Right atrium auricular region (tissue), 2 donors: ENCODE results near the gene BCOR. TPM values are rescaled to one million over a fixed set of nuclear protein-coding genes. Genes with fewer than 3 reads are reported as not detected.

ENCODE experiments used
- DNase-seq: peaks from one replicate; pipeline ENCODE4 v3.0.0-alpha.2; 2019; ENCODE audit warnings: low spot score
- H3K27ac ChIP-seq, 2 donors: fragments of 200-600 bp; sonication (generic); 1 replicate in 1 of 2; 2 replicates in 1 of 2; pipeline ENCODE4 v1.5.1; 2016 to 2019
- H3K27me3 ChIP-seq, 2 donors: fragments of 200-600 bp; sonication (generic); one replicate each; pipeline versions ENCODE4 v1.5.1 to v1.6.0; 2017 to 2019
- H3K36me3 ChIP-seq: fragments of 200-600 bp; sonication (generic); one replicate; pipeline ENCODE4 v1.5.1; 2016
- H3K4me1 ChIP-seq, 2 donors: fragments of 200-600 bp; sonication (generic); one replicate each; pipeline versions ENCODE4 v1.5.1 to v1.6.0; 2017 to 2019
- H3K4me3 ChIP-seq, 2 donors: fragments of 200-600 bp; sonication (generic); 1 replicate in 1 of 2; 2 replicates in 1 of 2; pipeline ENCODE4 v1.5.1; 2017 to 2019; ENCODE audit warnings: mild to moderate bottlenecking in 1 of 2, moderate library complexity in 1 of 2
- H3K9me3 ChIP-seq, 2 donors: fragments of 200-600 bp; sonication (generic); one replicate each; pipeline ENCODE4 v1.5.1; 2019
- total RNA-seq, 2 donors: library from RNA; depleted of rRNA; stranded (reverse); fragments of >200 nt; gene quantifications; one replicate each; pipeline ENCODE4 v1.1.0, GENCODE V29; 2016
- TF ChIP-seq, protein P1 (sequence below), 2 donors: fragments of 200-600 bp; sonication (generic); IDR thresholded peaks; one replicate each; pipeline ENCODE4 v1.5.1; 2019; ENCODE audit warnings: antibody characterized with exemption in 2 of 2

Gene BCOR
- total RNA-seq, 2 donors from 2014 or later, result 24.3 to 37.1 TPM

GRCh38 chrX:40140706-40141499, 43.1 kb upstream of the BCOR start:
- Histone ChIP-seq H3K9me3 (no peaks in the 10 kb centered on the region), H3K36me3 (no peaks in the 10 kb centered on the region), H3K27ac (peak overlapping the region; percentile 4 to 48), H3K4me3 (no peak overlapping the region), H3K27me3 (no peaks in the 10 kb centered on the region), H3K4me1 (peaks cover 0 to 17% of the 10 kb centered on the region in 2 donors)
- peak; percentile 70 for DNase-seq
- TF ChIP-seq, protein P1, sequence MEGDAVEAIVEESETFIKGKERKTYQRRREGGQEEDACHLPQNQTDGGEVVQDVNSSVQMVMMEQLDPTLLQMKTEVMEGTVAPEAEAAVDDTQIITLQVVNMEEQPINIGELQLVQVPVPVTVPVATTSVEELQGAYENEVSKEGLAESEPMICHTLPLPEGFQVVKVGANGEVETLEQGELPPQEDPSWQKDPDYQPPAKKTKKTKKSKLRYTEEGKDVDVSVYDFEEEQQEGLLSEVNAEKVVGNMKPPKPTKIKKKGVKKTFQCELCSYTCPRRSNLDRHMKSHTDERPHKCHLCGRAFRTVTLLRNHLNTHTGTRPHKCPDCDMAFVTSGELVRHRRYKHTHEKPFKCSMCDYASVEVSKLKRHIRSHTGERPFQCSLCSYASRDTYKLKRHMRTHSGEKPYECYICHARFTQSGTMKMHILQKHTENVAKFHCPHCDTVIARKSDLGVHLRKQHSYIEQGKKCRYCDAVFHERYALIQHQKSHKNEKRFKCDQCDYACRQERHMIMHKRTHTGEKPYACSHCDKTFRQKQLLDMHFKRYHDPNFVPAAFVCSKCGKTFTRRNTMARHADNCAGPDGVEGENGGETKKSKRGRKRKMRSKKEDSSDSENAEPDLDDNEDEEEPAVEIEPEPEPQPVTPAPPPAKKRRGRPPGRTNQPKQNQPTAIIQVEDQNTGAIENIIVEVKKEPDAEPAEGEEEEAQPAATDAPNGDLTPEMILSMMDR (IDR thresholded peaks at IDR 0.05), result no peak

DNA sequence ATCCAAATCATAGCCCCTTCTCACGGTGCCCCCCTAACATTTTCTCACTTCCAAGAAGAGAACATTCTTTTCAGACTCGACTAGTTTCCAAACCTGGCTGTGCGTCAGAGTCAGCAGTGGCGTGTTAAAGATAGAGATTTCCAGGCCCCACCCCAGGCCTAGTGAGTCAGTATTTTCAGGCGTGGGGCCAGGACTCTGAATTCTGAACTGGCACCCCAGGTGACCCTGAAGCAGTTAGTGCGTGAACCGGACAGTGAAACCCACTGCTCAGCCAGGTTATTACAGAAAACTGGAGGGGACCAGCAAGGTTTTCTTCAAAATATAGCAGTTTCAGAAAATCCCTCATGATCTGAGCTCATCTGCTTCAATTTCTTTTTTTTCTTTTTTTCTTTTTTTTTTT, 35.0 kb upstream of the BCOR start:
- peak overlapping the region; percentile 64 to 83 for H3K27ac ChIP-seq
- peak; percentile 90 for DNase-seq
- H3K4me1 ChIP-seq, result no peaks in the 10 kb centered on the region
- H3K36me3 ChIP-seq, result no peaks in the 10 kb centered on the region
- no peaks in the 10 kb centered on the region for H3K27me3 ChIP-seq
- TF ChIP-seq, protein P1 (IDR thresholded peaks at IDR 0.05), result no peak
- H3K9me3 ChIP-seq, result no peaks in the 10 kb centered on the region
- H3K4me3 ChIP-seq, result no peak overlapping the region

- TF ChIP-seq, protein P1 (IDR thresholded peaks at IDR 0.05), result no peak
- no peaks in the 10 kb centered on the region for H3K27me3 ChIP-seq
- H3K9me3 ChIP-seq, result no peaks in the 10 kb centered on the region
- no peaks in the 10 kb centered on the region for H3K4me1 ChIP-seq
- H3K27ac ChIP-seq, result peak overlapping the region; percentile 64 to 83
- H3K36me3 ChIP-seq, result no peaks in the 10 kb centered on the region
- DNase-seq, result no peak
- no peak overlapping the region for H3K4me3 ChIP-seq
These were observed 34.0 kb upstream of the BCOR start for GRCh38 chrX:40131654-40132337.

DNA sequence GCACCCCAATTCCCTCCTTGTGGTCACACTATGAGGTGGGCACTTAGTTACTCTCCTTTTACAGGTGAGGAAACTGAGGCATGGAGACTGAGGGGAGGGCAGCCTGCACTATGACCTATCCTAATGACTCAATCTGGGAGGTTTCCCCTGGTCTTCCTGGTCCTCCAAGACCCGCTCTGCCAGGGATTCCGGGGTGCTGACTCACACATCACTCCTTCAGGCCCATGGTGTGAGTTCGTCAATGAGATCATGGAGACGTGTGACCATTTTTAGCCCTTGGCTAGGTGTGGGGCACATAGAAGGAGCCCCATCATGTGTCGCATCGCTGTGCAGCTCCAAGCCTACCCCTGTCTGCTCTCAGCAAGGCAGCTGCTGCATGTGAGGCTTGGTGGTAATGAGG, 32.4 kb upstream of the BCOR start:
- no peaks in the 10 kb centered on the region for H3K9me3 ChIP-seq
- no peak for DNase-seq
- no peak overlapping the region for H3K4me3 ChIP-seq
- no peaks in the 10 kb centered on the region for H3K27me3 ChIP-seq
- no peaks in the 10 kb centered on the region for H3K4me1 ChIP-seq
- H3K36me3 ChIP-seq, result no peaks in the 10 kb centered on the region
- TF ChIP-seq, protein P1 (IDR thresholded peaks at IDR 0.05), result no peak
- no peak overlapping the region for H3K27ac ChIP-seq

- no peaks in the 10 kb centered on the region for H3K36me3 ChIP-seq
- no peak overlapping the region for H3K27ac ChIP-seq
- no peak for DNase-seq
- no peak overlapping the region for H3K4me3 ChIP-seq
- TF ChIP-seq, protein P1 (IDR thresholded peaks at IDR 0.05), result no peak
- no peaks in the 10 kb centered on the region for H3K9me3 ChIP-seq
- no peaks in the 10 kb centered on the region for H3K4me1 ChIP-seq
- no peaks in the 10 kb centered on the region for H3K27me3 ChIP-seq
These were observed 29.3 kb upstream of the BCOR start for GRCh38 chrX:40127052-40127451.
